Medulla oblongata (tissue), 1 donor: ENCODE measurements around the gene R3HDM2.
"Not testable (repeated sequence)": the region's sequence is repeated elsewhere in the genome, so short reads cannot be mapped to it uniquely, and the experiment has no call there.

ENCODE experiments used
- DNase-seq: peaks from one replicate; pipeline ENCODE4 v3.0.0-alpha.2; 2015; ENCODE audit errors: extremely low spot score

The R3HDM2 gene

GRCh38 chr12:57377103-57377840 lies 53.6 kb downstream of the R3HDM2 start:
- no peak for DNase-seq

GRCh38 chr12:57372233-57372632 lies 58.6 kb downstream of the R3HDM2 start:
- DNase-seq: peak; percentile 39

- DNase-seq: no peak
Observed at GRCh38 chr12:57370696-57371095, 60.1 kb downstream of the R3HDM2 start.

- DNase-seq: no peak
Observed at GRCh38 chr12:57370072-57370471, 60.8 kb downstream of the R3HDM2 start.

GRCh38 chr12:57369202-57369601 lies 61.6 kb downstream of the R3HDM2 start:
- no peak for DNase-seq

- DNase-seq: no peak
Observed at GRCh38 chr12:57368349-57369095, 62.3 kb downstream of the R3HDM2 start.

- no peak for DNase-seq
Observed at GRCh38 chr12:57367121-57367520, 63.7 kb downstream of the R3HDM2 start.

GRCh38 chr12:57366315-57366714 lies 64.5 kb downstream of the R3HDM2 start:
- DNase-seq: no peak

GRCh38 chr12:57364156-57364555 lies 66.7 kb downstream of the R3HDM2 start:
- not testable (repeated sequence) for DNase-seq

GRCh38 chr12:57360468-57360867 lies 70.4 kb downstream of the R3HDM2 start:
- DNase-seq: no peak

- no peak for DNase-seq
Observed at GRCh38 chr12:57358646-57359045, 72.2 kb downstream of the R3HDM2 start.

GRCh38 chr12:57355734-57356133 lies 75.1 kb downstream of the R3HDM2 start:
- no peak for DNase-seq

- no peak for DNase-seq
Observed at GRCh38 chr12:57352166-57352565, 78.7 kb downstream of the R3HDM2 start.

- no peak for DNase-seq
Observed at GRCh38 chr12:57347284-57347683, 83.6 kb downstream of the R3HDM2 start.

GRCh38 chr12:57343703-57344378 lies 87.0 kb downstream of the R3HDM2 start:
- no peak for DNase-seq

GRCh38 chr12:57342207-57342691 lies 88.6 kb downstream of the R3HDM2 start:
- DNase-seq: peak; percentile 20

- DNase-seq: peak; percentile 6
Observed at GRCh38 chr12:57341275-57341990, 89.4 kb downstream of the R3HDM2 start.

GRCh38 chr12:57340104-57340503 lies 90.7 kb downstream of the R3HDM2 start:
- peak; percentile 83 for DNase-seq

- DNase-seq: not testable (repeated sequence)
Observed at GRCh38 chr12:57336299-57336698, 94.5 kb downstream of the R3HDM2 start.

GRCh38 chr12:57334219-57334618 lies 96.6 kb downstream of the R3HDM2 start:
- DNase-seq: no peak

- DNase-seq: no peak
Observed at GRCh38 chr12:57332646-57333312, 98.1 kb downstream of the R3HDM2 start.
